IPS-NIHi11 (cell line): ENCODE results near the gene CCNL2.
"Not testable (repeated sequence)": the region's sequence is repeated elsewhere in the genome, so short reads cannot be mapped to it uniquely, and the experiment has no call there.

Source experiments
- DNase-seq: peaks from one replicate; pipeline ENCODE4 v3.0.0; 2012; ENCODE audit warnings: mixed read lengths, low spot score

CCNL2 gene

GRCh38 chr1:1419813-1420653 is 20.9 kb upstream of the CCNL2 start:
- peak; percentile 62 for DNase-seq

DNA sequence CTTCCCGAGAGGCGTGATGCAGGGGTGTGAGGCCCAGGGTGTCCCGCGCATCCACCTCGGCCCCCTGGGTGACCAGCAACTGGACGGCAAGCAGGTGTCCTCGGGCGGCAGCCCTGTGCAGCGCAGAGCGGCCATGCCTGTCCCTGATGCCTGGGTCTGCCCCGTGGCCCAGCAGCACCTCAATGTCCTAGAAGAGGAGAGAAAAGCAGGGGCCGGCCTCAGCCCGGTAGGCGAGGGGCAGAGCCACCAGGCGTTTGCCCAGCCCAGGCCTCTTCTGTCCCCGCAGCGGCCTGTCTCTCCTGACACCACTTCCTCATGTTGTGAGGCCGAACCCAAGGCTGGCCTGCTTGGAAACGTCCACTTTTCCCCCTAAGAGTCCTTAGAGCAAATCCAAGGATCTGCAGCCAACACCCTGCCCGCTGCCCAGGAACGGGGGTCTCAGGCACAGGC is 20.3 kb upstream of the CCNL2 start:
- DNase-seq = peak; percentile 4

- peak; percentile 9 for DNase-seq
Measured at GRCh38 chr1:1418464-1419362, 19.6 kb upstream of the CCNL2 start.

DNA sequence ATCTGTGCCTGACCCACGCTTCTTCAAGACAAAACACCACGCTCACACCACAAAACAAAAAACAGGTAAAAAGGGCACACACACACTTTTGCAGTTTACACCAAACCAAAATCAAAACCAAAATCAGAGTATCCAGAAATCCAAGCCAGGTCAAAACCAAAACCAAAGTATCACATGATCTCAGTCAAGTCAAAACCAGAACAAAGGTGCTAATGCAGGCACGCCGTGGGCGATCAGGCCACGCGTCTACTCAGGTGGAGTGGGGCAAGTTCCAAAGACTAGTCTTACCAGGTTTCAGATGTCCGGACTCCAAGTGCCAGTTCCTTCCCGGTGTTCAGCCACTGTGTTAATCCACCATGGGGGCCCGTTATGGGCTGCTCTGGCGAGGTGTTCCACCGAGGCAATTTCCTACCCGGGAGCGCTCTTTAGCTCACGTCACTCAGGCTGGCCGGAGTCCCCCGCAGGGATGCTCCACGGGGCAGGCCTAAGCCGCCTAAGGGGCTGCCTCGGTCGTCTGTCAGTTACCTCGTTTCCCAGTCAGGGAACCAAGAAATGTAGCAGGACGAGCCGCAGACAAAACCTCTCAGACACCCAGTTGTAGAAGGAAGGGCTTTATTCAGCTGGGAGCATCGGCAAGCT is 18.8 kb upstream of the CCNL2 start:
- not testable (repeated sequence) for DNase-seq

DNA sequence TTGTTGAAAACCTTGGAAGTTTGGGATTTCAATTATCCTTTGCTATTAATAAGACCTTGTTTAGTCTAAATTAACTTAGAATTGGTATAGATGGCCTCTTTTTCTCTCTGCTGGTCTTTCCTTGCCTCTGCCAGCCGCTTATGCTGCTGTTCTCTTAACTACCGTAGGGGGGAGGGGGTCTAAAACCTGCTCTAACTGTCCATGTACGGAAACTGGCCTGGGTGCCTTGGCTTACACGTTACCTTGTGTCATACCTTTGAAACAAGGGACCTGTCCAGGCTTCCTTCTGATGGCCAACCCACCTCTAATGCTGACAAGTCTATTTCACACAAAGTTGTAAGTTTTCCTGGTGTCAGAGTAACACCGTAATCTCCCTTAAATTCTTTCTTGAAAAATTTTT is 18.3 kb upstream of the CCNL2 start:
- not testable (repeated sequence) for DNase-seq

DNA sequence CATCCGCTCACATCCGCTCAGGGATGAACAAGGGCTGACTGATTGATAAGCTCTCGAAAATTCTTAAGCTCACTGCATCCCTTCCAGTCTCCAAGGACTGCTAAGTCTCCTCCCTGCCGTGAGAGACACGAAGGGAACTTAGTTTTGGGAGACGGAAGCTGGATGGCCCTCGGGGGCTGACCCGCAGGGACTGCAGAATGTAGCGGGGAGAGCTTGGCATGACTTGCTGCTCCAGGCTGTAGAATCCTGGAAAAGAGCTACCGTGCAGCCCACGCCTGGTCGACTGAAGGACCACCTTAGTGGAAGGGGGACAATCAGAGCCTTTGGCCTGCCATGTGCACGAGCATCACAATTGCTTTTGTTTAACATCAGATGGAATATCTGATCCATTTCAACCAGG is 16.6 kb upstream of the CCNL2 start:
- DNase-seq = no peak

DNA sequence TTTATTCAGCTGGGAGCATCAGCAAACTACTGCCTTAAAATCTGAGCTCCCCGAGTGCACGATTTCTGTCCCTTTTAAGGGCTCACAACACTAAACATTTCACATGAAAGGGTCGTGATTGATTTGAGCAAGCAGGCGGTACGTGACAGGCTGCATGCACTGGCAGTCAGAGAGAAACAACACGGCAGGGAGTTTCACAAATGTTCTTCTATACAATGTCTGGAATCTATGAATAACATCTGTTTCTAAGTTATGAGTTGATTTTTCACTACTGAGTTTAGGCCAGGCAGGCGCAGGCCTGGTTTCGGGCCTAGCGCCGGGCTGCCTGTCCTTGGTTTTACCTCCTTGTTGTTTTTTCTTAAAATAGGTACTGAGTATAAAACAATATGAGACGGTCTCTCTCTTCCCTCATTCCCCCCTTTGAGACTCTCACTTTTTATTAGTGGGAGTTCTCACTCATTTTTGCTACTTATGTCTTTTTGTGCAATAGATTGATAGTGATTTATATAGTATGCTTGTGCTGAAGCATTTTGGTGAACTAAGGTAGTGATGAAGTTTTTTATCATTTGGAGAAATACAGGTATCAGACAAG is 13.3 kb upstream of the CCNL2 start:
- DNase-seq = not testable (repeated sequence)

DNA sequence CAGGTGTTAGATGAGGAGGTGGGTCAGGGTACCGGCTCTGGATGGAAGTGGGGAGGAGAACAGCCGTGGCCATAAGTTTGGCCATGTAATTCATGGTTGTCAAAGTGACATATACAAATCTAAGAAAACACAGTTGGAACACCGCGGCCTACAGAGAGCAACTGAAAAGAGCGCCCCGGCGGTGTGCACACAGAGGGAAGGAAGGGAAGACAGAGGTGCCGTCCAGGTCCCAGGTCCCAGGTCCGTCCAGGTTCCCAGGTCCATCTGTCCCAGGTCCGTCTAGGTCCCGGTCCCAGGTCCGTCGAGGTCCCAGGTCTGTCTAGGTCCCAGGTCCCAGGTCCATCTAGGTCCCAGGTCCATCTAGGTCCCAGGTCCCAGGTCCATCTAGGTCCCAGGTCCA is 12.5 kb upstream of the CCNL2 start:
- DNase-seq = no peak

- not testable (repeated sequence) for DNase-seq
Measured at GRCh38 chr1:1410238-1410637, 11.1 kb upstream of the CCNL2 start.

DNA sequence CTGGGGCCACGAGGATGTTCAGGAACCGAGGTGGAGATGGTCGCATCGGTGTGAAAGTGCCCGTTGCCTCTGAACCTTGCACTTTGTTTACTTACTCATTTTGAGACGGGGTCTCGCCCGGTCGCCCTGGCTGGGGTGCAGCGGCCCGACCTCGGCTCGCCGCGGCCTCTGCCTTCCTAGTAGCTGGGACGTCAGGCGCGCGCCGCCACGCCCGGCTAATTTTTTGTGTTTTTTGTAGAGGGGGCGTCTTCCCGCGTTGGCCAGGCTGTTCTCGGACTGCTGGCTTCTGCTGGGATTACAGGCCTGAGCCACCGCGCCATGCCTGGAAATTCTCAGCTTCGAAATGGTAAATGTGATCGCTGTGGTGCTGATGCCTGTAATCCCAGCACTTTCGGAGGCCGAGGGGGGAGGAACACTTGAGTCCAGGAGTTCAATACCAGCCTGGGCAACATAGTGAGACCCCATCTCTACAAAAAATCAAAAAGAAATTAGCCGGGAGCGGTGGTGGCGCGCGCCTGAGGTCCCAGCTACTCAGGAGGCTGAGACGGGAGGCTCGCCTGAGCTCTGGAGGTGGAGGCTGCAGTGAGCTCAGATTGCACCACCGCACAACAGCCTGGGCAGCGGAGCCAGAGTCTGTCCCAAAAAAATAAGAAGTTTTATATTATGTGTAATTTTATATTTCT is 8.6 kb upstream of the CCNL2 start:
- peak; percentile 16 for DNase-seq

- DNase-seq = peak; percentile 93
Measured at GRCh38 chr1:1406821-1407635, 7.9 kb upstream of the CCNL2 start, which contains the start of gene MRPL20. MRPL20 (minus strand) TSS chr1:1407293; CDS start chr1:1407217, 76 bp downstream.

DNA sequence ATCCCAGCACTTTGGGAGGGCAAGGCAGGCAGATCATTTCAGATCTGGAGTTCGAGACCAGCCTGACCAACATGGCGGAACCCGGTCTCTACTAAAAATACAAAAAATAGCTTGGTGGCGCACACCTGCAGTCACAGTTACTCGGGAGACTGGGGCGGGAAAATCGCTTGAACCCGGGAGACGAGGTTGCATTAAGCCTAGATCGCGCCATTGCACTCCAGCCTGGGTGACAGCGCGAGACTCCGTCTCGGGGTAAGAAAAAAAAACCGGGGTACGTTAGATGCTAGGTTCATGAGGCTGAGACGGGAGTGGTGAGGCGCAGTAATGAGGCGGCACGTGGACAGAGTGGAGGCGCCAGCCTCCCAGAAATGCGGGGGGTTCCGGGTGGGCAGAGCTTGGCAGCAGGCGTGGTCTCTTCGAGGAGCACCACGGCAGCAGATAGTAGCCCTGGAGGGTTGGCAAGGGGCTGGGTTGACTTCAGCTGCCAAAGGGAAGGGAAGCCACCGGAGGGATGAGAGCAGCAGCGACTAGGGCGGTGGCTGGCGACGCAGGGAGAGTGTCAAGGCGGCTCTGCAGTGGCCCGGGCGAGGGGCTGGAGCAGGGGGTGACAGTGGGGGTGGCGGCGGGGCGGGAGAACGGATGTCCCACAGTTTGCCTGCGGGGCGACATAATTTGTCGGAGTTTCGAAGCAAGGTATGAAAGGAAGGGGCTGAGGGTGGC is 7.1 kb upstream of the CCNL2 start:
- DNase-seq = no peak

DNA sequence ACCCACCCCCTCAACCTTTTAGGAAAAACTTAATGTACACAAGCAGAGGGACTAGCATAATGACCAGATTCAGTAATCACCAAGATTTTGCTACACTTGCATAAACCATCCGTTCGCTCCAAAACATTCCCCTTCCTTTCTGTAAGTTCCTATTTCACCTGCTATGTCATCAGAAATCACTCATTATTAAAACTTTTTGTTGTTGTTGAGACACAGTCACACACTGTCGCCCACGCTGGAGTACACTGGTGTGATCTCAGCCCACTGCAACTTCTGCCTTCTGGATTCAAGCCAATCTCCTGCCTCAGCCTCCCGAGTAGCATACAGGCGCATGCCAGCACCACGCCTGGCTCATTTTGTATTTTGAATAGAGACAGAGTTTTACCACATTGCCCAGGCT is 4.5 kb upstream of the CCNL2 start:
- DNase-seq = no peak

DNA sequence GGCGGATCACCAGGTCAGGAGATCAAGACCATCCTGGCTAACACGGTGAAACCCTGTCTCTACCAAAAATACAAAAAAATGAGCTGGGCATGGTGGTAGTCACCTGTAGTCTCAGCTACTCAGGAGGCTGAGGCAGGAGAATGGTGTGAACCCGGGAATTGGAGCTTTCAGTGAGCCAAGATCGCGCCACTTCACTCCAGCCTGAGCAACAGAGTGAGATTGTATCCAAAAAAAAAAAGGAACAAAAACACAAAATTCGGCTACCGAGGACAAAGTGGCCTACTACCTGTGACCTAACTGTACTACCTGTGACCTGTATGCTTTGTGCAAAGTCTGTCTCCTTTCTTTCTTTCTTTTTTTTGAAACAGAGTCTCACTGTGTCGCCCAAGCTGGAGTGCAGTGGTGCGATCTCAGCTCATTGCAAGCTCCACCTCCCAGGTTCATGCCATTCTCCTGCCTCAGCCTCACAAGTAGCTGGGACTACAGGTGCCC is 3.8 kb upstream of the CCNL2 start:
- not testable (repeated sequence) for DNase-seq

GRCh38 chr1:1402072-1402900 is 3.2 kb upstream of the CCNL2 start:
- peak; percentile 43 for DNase-seq

- no peak for DNase-seq
Measured at GRCh38 chr1:1401457-1402010, 2.4 kb upstream of the CCNL2 start.

GRCh38 chr1:1400576-1401456 is 1.7 kb upstream of the CCNL2 start:
- DNase-seq = no peak
